HG02610 (cell line): ENCODE results near the gene C1RL.

Source experiments
- ATAC-seq: cut with Tn5 transposase; IDR thresholded peaks from one replicate; pipeline ENCODE4 v1.9.1; 2021; ENCODE audit warnings: mild to moderate bottlenecking, moderate library complexity; ENCODE audit not compliant: unreplicated experiment

The C1RL gene

DNA sequence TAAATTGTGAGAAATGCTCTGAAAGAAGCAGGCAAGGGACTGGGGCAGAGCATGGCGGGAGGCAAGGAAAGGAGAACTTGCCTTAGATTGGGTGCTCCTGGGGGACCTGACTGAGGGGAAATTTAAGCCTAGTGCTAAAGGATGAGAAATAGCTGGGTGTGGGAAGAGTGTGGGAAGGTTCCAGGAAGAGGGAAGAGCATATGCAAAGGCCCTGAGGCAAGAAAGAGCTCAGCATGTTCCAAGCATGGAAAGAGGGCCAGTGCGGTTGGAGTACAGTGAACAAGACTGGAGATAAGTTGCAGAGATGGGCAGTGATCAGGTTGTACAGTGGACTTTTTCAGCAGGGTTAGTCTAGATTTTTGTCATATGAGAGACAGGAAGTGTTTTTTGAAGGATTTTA lies 30.2 kb upstream of the C1RL start:
- ATAC-seq: no peak

DNA sequence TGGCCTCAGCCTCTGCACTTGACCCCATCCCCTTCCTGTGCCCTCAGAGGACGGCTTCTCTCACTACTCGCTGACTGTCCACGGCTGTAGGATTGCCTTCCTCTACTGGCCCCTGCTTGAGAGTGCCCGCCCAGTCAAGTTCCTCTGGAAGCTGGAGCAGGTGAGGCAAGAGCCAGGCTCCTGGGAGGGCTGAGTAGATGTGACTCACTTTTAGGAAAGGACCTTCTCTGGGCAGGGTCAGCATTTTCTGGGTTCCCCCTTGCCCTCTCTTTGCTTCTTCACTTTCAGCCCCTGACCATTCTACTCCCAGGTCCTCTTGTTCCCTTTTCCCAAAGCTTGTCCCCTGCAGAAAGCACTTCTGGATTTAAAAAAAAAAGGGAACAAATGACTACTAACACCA lies 28.9 kb upstream of the C1RL start:
- ATAC-seq: no peak

DNA sequence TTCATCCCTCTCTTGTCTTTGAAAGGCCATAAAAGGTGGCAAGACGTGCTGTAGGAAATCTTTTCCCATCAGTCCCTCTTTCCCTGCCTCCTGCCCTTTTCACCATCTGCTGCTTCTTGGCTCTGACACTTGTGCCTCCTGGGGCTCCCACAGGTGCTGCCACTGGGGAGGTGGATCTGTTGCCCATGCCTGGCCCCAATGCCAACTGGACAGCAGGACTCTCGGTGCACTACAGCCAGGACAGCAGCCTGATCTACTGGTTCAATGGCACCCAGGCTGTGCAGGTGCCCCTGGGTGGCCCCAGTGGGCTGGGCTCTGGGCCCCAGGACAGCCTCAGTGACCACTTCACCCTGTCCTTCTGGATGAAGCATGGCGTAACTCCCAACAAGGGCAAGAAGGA lies 27.7 kb upstream of the C1RL start:
- ATAC-seq: no peak

DNA sequence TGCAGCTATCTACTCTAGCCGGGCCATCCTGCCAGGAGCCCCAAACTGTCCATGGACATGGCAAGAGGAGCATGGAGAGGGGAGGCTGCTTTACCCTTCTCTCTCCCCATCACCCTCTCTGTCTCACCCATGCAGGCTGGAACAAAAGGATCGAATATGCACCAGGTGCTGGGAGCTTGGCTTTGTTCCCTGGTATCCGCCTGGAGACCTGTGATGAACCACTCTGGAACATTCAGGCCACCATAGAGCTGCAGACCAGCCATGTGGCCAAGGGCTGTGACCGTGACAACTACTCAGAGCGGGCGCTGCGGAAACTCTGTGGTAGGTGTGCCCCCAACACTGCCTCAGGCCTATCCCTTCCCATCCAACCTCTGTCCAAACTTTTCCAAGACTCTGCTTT lies 27.1 kb upstream of the C1RL start:
- no peak for ATAC-seq

DNA sequence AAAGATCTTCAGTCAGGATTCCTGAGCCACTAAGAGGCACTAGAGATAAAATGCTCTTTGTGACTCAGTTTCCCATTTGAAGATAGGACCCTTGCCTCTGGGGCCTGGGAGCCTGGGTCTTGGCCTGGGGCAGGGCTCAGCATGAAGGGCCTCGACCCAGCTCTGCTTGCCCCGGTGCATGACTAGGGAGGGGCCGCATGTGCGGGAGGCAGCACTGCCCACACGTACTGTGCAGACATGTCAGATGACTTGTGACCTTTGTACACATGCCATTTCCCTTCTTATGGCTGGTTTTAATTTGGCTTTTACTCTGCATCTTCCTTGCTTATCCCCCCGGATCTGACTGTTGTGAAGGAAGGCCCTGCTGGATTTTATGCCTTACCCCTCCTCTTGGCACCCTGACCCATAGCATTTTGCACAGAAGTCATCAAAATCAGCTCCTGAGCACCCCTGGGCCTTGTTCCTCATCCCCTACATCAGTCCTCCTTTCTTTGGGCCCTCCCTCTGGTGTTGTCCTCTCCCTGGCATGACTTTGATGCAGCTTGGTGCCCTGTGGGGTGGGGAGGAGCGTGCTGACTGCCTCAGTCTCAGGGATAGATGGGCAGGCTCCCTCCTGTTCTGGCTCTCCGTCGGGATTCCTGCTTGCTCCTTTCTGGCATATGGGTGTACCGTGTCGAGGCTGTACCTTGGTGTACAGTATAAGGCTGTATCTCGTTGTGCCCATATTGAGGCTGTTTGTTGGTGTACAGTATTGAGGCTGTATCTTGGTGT lies 25.6 kb upstream of the C1RL start:
- ATAC-seq: no peak

DNA sequence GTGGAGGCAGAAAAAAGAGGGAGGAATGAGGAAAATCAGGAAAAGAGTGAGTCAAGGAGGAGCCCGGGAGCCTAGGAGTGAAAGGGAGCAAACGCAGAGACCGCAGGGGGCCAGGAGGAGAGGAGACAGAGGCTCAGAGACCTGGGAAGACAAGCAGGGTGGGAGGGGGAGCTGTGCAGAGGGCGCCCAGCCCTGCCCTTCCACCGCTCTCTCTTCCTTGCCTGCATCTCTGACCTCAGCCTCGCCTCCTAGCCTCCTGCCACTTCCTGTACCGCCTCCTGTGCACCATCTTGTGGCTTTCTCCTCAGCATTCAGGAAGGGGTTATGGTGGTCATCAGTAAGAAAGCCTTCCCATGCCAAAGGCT lies 22.5 kb upstream of the C1RL start:
- no peak for ATAC-seq

DNA sequence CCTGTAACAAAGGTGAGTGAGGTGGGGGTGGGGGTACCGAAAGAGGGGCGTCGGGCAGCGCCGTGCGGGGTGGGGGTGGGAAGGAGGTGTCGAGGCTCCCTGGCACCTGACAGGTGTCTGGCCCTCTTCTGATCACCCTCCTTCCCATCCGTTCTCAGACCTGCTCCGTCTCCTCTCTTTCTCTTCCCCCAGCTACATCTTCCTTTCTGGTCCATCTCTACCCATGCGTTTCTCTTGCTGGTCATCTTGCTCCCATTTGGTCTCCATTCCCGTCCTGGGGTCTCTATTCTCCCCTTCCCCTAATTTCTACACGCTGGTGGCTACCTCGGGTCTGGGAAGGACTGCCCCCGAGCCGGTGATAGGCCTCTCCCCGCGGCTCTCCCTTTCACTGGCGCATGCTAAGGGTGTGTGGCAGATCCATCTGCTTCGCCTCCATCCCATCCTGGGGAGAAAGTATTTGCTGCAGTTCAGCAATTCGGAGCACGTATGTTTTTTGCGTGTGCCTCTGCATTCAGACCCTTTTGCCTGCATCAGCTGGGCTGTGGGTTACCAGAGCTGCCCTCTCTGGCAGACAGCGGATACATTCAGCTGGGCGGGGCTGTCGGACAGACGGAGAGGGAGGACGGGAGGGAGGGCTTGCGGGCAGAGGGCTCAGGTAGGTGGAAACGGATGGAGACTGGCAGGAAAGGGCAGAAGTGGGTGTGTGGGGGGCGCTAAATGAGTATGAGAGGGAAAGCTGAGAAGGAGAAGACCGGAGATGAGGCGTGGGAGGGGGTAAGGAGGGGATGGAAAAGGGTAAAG lies 21.9 kb upstream of the C1RL start:
- ATAC-seq: no peak

DNA sequence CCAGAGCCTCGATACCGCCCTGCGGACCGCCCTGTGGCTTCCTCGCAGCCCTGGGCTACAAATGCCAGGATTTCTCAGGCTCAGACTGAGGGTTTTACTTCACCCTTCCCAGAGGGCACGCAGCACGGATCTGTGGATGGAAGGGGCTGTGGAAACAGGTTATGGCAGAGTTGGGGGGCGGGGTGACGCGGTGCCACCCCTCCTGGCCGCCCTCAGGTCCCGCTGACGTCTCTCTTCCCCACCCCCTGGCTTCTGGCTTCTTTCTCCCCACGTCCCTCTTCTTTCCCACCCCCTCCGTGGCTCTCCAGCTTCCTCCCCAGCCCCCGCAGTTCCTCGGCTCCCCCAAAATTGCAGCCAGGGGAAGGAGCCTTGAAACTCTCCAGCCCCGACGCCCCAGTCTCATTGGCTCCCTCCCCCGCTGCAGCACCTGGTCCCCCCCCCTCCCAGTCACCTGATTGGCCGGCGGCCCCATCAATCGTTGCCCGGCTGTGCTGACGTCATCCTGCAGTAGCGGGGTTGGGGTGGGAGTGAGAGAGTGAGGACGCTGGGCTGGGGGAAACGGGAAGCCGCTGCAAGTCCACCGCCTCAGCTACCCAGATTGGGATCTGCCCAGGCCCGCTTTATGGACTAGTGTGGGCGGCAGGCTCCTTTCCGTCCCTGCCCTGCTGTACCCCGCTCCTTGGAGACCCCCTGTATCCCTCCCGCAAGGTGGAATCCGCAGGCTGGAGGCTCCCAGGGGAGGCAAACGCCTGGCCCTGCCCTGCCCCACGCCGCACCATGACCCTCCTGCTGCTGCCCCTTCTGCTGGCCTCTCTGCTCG lies 21.1 kb upstream of the C1RL start, which contains the start of gene CLSTN3:
Gene CLSTN3 (plus strand): TSS at position 500 of the 820 bp plus-strand sequence. CDS start 278 bp downstream, at position 778.
- peak; percentile 51 for ATAC-seq

DNA sequence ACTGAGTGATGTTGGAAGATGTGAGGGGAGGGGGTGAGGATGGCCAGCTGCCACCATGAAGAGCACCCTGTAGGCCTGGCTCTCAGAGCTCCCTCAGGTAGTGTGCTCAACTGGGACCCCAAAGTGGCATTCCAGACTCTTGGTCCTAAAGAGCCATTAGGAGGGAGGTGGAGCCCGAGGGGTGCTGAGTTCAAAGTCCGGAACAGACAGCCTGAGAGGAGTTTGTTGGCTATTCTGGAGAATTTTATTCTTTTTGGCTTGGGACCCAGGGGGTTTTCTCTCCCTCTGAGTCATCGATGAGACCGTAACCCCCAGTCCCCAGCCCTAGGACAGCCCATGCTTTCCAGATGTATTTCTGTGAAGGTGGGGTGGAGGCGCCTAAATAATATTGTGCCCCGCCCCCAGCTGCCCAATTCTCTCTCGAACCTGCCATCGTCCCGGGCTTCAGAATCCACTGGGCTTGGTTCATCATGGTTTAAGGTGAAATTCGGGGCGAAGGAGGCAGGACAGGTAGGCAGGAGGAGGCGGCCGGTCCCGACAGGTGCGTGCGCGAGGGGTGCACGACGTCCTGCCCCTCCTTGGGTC lies 20.4 kb upstream of the C1RL start:
- ATAC-seq: no peak

DNA sequence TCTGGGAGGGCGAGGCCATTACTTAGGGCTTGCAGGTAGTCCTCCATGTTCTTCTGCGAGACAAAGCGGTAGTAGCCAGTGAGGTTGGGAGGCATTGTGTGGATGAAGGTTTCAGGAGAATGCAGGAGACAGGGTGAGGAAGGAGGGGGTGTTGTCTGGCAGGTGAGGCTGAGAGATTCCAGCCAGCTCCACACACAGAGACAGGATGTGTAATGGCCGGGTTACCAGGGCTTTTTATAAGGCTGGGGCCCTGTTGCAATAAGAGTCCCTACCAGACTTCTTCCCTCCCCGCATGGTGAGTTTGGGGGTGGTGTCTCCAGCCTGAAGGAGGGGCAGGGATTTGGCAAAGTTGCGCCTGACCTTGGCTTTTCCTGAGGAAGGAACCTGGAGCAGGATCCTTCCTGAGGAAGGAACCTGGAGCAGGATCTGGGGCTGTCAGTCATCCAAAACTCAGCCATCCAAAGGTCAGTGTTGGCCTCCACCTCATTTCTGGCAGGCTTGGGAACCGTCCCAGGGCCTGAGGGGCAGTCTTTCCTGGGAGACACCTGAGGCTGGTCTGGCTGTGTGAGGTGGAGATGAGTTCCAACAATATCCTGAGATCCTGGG lies 19.8 kb upstream of the C1RL start, which contains the start of gene RBP5:
Gene RBP5 (minus strand): TSS at position 209 of the 606 bp plus-strand sequence. CDS start 114 bp downstream, at position 95.
- no peak for ATAC-seq

DNA sequence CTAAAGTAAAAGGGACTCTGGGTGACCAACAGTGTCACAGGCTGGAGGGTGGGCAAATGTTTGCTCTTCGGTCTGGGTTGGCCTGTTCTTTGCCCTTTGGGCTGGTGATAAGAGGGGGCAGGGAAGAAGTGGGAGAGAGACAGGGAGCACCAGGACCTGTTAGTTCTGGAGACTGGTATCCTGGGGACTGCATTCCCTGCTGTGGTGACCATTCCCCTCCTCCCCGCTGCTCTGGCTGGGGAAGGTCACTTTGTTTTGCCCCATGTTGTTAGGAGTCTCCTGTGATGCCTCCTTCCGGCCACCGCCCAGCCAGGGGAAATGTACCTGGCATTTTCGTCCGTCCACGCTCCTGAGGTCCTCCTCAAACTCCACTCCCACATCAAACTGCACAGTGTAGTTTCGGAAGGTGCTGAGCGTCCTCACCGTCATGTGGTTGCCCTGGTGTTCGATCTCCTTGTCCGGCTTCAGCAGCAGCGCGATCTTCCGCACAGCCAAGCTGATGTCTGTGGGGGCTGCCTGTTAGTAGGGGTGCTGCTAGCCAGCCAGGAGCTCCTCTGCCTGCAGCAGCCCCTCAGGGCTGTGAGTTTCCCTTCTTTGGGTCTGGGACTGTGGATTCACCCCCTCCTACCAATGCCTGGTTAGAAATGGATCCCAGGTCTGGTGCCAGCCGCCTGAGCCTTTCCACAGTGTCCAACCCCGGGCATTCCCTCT lies 19.1 kb upstream of the C1RL start:
- no peak for ATAC-seq

DNA sequence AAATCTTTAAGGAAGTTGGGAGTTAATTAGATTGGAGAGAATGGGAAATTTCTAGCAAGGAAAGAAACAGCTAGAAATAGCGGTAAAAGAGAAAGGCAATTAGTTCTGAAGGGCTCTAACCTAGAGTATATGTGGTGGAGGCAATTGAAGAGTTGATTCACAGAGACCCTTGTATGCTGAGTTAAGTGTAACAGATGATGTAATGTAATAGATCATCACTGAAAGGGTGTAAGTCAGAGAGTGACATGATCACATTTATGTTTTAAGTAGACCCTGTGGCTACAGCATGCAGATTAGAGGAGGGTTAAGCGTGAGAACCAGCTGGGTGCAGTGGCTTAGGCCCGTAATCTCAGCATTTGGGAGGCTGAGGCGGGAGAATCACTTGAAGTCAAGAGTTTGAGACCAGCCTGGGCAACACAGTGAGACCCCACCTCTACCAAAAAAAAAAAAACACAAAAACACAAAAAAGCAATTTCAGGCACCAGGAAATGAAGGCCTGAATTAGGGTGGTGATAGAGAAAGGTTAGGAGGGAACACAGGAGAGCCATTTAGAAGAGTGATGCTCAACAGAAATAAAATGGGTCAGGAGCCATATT lies 16.7 kb upstream of the C1RL start:
- no peak for ATAC-seq

DNA sequence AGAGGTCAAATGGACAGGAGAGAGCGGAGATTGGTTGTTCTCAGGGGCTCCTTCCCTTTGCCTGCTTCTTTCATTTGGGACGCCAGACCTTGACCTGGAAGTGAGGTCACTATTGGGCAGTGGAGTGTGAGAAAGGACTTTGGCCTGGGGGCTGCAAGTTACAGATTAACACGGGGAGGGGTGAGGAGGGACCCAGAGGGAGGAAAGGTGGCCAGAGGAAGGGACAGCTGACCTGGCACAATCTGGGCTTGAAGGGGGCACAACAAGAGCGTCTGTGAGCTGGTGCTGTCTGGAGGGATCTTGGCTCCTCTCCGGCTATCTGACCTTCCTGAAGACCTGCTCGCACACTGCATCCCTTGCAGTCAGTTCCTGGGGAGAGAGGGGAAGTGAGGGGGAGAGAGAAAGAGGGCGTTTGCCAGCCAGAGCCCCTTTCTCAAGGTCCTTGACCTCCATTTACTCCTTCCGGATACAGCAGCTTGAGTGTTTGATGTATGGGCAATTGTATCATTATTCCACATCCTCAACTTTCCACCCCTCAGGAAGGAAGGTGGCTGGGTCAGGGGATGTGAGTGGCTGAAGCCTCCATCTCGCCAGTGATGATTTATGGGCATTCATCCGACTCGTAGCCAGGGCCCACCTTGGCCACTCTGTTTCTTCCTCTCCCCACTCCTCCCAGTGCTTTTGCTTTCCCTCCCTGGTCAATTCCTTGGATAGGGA lies 14.9 kb upstream of the C1RL start:
- ATAC-seq: no peak

DNA sequence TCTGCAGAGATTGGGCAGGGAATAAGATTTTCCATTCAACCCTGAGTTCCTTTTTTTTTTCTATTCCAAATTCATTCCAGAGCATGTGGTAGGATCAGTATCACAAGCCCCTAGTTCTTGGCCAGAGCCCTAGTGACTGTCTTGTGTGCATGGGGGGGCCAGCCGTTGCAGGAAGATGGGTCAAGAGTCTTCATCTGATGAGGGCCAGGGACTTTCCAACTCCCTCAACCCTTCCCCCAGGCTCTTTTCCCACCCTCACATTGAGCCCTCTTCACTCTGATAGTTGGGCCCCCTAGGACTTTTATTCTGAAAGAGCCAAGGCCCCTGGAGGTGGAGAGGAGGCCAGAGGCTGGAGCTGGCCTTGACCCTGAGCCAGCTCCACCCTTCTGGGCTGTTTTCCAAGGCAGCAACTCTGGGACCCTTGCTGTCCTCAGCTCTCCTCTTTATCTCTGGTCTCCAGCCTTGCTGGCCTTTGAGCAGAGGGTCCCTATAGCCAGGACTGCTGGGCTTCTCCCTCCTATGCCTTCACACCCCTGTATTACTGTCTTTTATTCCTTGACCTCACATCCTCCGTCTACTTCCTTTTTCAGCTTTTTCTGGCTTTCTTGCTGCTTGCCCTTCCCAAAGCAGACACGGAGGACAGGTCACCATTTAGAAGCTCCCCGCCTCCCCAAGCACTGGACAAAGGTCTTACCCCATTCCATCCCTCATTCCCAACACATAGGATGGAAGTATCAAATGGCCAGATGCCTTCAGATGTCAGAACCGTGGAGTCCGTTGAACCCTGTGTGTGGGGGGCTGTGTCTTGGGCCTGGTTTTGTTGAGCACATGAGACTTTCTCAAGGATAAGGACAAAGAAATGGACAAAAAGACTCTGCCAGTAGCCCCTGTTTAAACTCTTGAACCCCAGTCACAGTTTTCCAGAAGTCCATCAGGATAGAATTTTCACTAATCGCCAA lies 14.1 kb upstream of the C1RL start:
- ATAC-seq: no peak

DNA sequence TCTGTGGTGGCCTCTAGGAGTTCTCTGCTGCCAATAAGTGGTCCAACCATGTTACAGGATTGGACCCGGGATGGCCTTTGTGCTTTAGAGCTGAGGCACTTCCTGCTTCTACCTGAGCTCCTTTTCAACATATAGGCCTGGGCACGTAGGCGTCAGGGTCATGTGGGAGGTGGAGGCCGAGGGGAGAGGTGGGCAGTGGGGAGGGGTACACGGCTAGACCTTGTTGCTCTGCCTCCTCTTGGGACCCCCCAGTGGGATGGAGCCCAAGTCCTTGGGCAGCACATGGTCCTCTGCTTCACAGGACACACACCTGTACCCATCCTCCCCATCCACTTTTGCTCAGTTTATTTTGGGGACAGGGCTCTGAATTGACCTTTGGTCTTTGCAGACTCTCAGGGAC lies 12.3 kb upstream of the C1RL start:
- no peak for ATAC-seq

DNA sequence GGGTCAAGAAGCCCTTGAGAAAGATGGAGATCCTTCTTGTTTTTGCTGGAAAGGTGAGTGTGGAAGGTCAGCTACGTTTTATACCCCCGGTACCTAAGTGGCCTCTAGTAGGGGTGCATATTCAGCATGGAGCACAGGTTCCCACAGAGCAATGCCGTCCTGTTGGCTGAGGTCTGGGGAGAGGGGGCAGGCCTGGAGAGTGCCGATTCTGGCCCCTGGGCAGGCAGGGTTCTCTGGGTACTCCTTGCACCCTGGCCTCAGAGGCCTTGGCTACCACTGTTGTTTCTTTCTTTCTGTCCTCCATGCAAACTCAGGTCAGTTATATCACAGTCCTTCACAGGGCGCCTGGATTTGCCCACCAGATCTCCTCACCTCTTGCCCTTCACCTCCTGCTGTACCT lies 11.2 kb upstream of the C1RL start:
- no peak for ATAC-seq

DNA sequence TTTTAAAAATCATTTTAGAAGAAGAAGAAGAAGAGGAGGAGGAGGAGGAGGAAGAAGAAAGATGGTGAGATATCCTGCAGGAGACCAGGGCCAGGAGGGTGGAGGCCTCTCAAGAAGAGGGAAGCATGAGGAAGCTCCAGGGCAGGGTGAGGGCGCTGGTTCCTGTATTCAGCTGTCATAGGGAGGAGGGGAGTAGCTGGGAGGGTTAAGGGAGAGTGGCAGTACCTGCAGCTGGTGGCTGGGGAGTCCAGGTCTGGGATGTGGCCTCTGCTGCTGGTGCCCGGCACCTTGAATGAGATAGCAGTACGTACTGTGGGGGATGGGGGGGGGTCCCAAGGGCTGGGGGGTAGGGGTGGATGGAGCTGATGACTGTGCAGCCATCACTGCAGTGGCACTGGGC lies 9.9 kb upstream of the C1RL start:
- no peak for ATAC-seq

DNA sequence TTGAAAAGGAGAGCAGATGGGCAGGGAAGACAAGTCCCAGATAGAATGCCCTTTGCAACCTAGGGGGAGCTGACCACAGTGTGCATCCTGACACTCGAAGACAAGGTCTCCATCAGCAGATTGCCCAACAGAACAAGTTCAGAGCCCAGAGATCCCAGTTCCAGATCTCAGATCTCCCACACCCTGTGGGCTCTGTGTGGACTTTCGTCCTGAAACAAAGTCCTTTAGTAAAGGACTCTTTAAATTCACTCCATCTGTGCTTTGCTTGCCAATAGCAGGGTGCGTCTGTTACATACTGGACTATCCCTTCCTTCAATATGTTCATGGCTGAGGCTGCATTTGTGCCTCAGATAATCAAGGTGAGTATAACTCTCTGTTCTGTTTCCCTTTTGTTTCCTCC lies 8.7 kb upstream of the C1RL start:
- ATAC-seq: no peak
